DMS79 (cell line): ENCODE results near the gene GFAP.

Experiments
- DNase-seq: peaks from one replicate; lab custom pipeline; 2025; lab: John Stamatoyannopoulos, UW

The GFAP gene

DNA sequence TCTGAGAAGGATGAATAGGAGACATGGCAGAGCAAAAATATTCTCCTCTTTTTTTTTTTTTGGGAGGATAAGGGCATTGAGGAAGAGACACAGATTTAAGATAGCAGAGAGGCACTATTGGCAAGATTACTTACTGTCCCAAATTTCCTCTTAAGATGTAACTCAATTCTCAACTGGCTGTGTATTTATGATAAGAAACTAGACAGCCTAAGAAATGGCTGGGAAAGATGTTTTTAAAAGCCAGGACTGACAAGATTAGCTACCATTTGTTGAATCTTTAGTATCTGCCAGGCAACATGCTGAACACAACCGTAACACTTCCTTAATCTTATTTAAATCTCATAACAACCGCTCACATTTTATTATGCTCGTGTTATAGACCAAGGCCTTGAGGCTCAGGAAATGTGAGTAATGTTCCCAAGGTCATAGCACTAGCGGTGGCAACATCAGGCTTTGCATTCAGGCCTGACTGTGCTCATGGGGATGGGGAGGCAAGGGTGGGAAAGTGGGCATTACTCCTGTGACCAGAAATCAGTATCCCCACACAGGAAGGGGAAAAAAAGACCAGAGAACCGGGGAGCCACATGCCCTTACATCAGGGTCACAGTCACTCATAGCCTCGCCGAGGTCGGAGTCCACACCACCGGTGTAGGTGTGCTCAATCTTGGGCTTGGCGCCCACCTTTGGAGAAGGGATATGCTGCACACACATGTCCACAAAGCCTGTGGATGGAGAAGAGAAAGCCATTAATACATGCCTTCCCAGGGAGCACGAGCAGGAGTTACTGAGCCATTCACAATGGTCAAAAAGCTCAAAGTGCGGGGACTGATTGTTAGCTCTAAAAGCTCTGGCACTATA lies 52.0 kb downstream of the GFAP start:
- DNase-seq, result no peak

DNA sequence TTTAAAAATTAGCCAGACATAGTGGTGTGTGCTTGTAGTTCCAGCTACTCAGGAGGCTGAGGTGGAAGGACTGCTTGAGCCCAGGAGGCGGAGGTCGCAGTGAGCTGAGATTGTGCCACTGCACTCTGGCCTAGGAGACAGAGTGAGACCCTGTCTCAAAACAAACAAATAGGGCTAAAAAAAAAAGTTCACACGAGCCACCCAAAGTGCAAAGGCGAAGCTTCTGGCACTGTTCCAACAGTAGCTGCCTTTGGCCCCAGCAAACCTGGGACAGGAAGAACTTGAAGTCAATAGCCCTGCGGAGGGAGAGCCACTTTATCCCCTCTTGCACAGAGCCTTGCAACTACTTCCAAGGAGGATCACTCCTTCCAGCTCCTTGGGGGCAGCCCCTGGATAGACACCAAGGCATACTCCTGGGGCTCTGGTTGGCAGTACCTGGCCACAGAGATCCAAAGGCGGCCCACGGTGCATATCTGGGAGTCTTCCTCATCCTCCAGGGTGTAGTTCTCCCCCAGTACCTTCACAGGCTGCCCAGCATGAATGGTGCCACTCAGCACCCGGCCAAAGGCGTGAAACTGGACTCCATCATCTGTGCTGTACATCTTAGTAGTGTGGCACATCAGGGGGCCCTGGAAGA lies 52.9 kb downstream of the GFAP start:
- DNase-seq, result no peak

DNA sequence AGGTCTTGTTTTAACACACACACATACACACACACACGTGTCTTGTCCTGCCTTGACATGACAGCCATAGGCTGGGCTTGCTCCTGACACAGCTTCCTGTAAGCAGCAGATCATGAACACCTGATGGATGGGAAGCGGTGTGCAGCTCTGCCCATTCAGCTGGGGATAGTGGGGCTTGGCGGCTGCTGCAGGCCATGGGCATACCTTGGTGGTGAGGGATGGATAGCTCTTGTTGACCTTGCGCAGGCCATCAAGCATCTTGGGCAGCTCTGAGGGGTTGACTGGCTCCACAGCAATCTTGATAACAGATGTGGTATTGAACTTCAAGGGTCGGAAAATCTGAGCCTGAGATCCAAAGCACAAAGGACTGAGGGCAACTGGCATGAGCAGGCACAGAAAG lies 55.6 kb downstream of the GFAP start:
- no peak for DNase-seq

DNA sequence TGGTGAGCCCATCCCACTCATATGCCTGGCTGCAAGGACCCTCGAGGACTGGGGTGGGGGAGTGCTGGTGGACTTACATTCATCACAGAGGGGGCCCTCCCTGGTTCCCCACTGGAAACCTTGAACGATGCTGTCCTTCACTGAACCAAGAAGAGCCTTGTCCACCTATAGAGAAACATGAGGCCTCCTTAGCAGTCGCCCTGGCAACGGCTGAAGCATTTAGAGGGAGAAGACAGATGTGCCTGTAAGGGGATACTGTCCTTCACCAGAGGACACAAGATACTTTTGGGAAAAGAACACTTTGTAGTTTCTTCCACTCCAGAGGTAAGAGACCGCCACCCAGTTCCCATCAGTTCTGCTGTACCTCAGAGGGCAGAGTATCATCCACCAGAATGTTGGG lies 61.1 kb downstream of the GFAP start:
- DNase-seq, result no peak
